Cerebellar cortex (tissue), 1 donor: Measurements from ENCODE around the gene FGF7.
"Not testable (repeated sequence)": the region's sequence is repeated elsewhere in the genome, so short reads cannot be mapped to it uniquely, and the experiment has no call there.

ENCODE experiments used
- DNase-seq: peaks from one replicate; pipeline ENCODE4 v3.0.0-alpha.2; 2015; ENCODE audit warnings: low spot score

Gene FGF7

GRCh38 chr15:49495993-49496753 is 73.1 kb downstream of the FGF7 start:
- no peak for DNase-seq

- no peak for DNase-seq
Measured at GRCh38 chr15:49501586-49501985, 78.5 kb downstream of the FGF7 start.

GRCh38 chr15:49506341-49506740 is 83.3 kb downstream of the FGF7 start:
- no peak for DNase-seq

- no peak for DNase-seq
Measured at GRCh38 chr15:49507261-49507660, 84.2 kb downstream of the FGF7 start.

GRCh38 chr15:49512739-49513138 is 89.7 kb downstream of the FGF7 start:
- not testable (repeated sequence) for DNase-seq

- no peak for DNase-seq
Measured at GRCh38 chr15:49521802-49522201, 98.8 kb downstream of the FGF7 start.

- DNase-seq = no peak
Measured at GRCh38 chr15:49528289-49528688, 105.2 kb downstream of the FGF7 start.

- no peak for DNase-seq
Measured at GRCh38 chr15:49530092-49530491, 107.0 kb downstream of the FGF7 start.
